Ascending aorta (tissue), 2 donors: ENCODE results near the gene IQGAP2. TPM values are rescaled to one million over a fixed set of nuclear protein-coding genes. Genes with fewer than 3 reads are reported as not detected.

Experiments
- DNase-seq, 2 donors: peaks; one replicate each; pipeline ENCODE4 v3.0.0-alpha.2; 2019; ENCODE audit warnings: low spot score in 2 of 2
- H3K27ac ChIP-seq, 2 donors: fragments of 200-600 bp; sonication (generic); one replicate each; pipeline ENCODE4 v1.5.1; 2016 to 2017; ENCODE audit warnings: mild to moderate bottlenecking in 1 of 2
- H3K27me3 ChIP-seq: fragments of 200-600 bp; sonication (generic); one replicate; pipeline ENCODE4 v1.5.1; 2017
- H3K36me3 ChIP-seq, 2 donors: fragments of 200-600 bp; sonication (generic); one replicate each; pipeline ENCODE4 v1.5.1; 2016
- H3K4me1 ChIP-seq, 2 donors: fragments of 200-600 bp; sonication (generic); one replicate each; pipeline ENCODE4 v1.5.1; 2016 to 2017; ENCODE audit warnings: mild to moderate bottlenecking in 1 of 2
- H3K4me3 ChIP-seq, 2 donors: fragments of 200-600 bp; sonication (generic); one replicate each; pipeline ENCODE4 v1.5.1; 2016 to 2017; ENCODE audit warnings: mild to moderate bottlenecking in 1 of 2
- H3K9me3 ChIP-seq, 2 donors: fragments of 200-600 bp; sonication (generic); one replicate each; pipeline ENCODE4 v1.5.1; 2016
- intact Hi-C: fragments of 100-400 bp; cut with DNase I; formaldehyde crosslinking; loops from one replicate; pipeline ENCODE4 v1.15.1; 2023
- total RNA-seq: library from RNA; depleted of rRNA; stranded (reverse); fragments of >200 nt; gene quantifications from one replicate; pipeline ENCODE4 v1.1.0, GENCODE V29; 2016
- TF ChIP-seq, protein P1 (sequence below), 3 experiments: fragments of 200-600 bp in 2 of 3; fragments of 450-650 bp in 1 of 3; sonication (generic) in 2 of 3; IDR thresholded peaks; one replicate each; pipeline ENCODE4 v1.5.1; 2016 to 2019; ENCODE audit warnings: antibody characterized with exemption in 3 of 3, mild to moderate bottlenecking in 1 of 3, moderate library complexity in 1 of 3

IQGAP2 gene
- total RNA-seq, 1 donor from 2014 or later, result 19.8 TPM

DNA sequence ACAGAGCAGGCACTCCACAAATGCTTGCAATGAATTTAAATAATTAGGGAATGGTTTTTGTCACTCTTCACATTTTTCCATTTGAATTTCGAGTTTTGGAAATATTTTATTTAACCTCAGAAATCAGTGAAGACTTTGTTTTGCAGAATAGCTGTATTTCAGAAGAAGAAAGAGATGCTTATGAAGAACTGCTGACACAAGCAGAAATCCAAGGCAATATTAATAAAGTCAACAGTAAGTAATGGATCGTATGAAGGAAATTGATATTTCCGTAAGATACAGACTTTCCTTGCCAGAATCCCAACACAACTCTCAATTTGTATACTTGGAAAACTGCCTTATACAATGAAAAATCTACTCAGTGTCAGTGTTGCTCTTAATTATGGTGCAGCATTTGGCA lies 189.6 kb downstream of the IQGAP2 start:
- TF ChIP-seq, protein P1, sequence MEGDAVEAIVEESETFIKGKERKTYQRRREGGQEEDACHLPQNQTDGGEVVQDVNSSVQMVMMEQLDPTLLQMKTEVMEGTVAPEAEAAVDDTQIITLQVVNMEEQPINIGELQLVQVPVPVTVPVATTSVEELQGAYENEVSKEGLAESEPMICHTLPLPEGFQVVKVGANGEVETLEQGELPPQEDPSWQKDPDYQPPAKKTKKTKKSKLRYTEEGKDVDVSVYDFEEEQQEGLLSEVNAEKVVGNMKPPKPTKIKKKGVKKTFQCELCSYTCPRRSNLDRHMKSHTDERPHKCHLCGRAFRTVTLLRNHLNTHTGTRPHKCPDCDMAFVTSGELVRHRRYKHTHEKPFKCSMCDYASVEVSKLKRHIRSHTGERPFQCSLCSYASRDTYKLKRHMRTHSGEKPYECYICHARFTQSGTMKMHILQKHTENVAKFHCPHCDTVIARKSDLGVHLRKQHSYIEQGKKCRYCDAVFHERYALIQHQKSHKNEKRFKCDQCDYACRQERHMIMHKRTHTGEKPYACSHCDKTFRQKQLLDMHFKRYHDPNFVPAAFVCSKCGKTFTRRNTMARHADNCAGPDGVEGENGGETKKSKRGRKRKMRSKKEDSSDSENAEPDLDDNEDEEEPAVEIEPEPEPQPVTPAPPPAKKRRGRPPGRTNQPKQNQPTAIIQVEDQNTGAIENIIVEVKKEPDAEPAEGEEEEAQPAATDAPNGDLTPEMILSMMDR (IDR thresholded peaks at IDR 0.05), result no peak
- H3K27me3 ChIP-seq, result no peaks in the 10 kb centered on the region
- no peaks in the 10 kb centered on the region for H3K4me1 ChIP-seq
- H3K36me3 ChIP-seq, result no peaks in the 10 kb centered on the region
- H3K4me3 ChIP-seq, result no peak overlapping the region
- no peaks in the 10 kb centered on the region for H3K9me3 ChIP-seq
- DNase-seq, result no peak
- intact Hi-C loops, result no loop called here
- no peak overlapping the region for H3K27ac ChIP-seq

- H3K27me3 ChIP-seq, result no peaks in the 10 kb centered on the region
- H3K27ac ChIP-seq, result no peak overlapping the region
- no peak overlapping the region for H3K4me3 ChIP-seq
- no peaks in the 10 kb centered on the region for H3K4me1 ChIP-seq
- no peak for DNase-seq
- H3K36me3 ChIP-seq, result no peaks in the 10 kb centered on the region
- TF ChIP-seq, protein P1 (IDR thresholded peaks at IDR 0.05), result no peak
- intact Hi-C loops, result no loop called here
- no peaks in the 10 kb centered on the region for H3K9me3 ChIP-seq
These were observed 191.0 kb downstream of the IQGAP2 start for GRCh38 chr5:76594107-76594506.

- intact Hi-C loops, result no loop called here
- Histone ChIP-seq H3K27ac (no peak overlapping the region), H3K4me1 (no peaks in the 10 kb centered on the region), H3K4me3 (no peak overlapping the region), H3K9me3 (no peaks in the 10 kb centered on the region), H3K36me3 (no peaks in the 10 kb centered on the region), H3K27me3 (no peaks in the 10 kb centered on the region)
- TF ChIP-seq, protein P1 (IDR thresholded peaks at IDR 0.05), result no peak
- no peak for DNase-seq
These were observed 192.8 kb downstream of the IQGAP2 start for GRCh38 chr5:76595755-76596481.

DNA sequence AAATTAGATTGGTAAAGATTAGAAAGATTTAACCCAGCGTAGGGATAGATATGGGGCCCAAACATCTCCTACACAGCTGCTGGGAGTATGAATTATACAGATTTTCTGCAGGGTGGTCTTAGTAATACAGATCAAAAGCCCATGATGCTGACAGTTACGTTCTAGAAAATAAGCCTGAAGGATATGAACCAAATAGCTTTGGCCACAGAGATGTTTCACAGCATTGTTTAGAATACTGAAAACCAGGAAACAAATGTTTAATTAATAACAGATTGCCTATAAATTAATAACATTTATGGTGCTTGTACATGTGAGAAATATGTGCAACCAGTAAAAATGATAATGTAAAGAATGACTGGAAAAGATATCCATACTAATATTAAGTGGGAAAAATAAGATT lies 195.4 kb downstream of the IQGAP2 start:
- Histone ChIP-seq H3K27me3 (no peaks in the 10 kb centered on the region), H3K9me3 (no peaks in the 10 kb centered on the region), H3K4me3 (no peak overlapping the region), H3K36me3 (no peaks in the 10 kb centered on the region), H3K4me1 (no peaks in the 10 kb centered on the region), H3K27ac (no peak overlapping the region)
- TF ChIP-seq, protein P1 (IDR thresholded peaks at IDR 0.05), result no peak
- no peak for DNase-seq
- intact Hi-C loops, result no loop called here

- intact Hi-C loops, result loop anchor here (1.0 kb wide), 1 partner anchor 416 kb away; no protein-coding TSS in a partner anchor
- no peaks in the 10 kb centered on the region for H3K4me1 ChIP-seq
These were observed 197.6 kb downstream of the IQGAP2 start for GRCh38 chr5:76600716-76601115.

More at GRCh38 chr5:76600716-76601115, 197.6 kb downstream of the IQGAP2 start:
- Histone ChIP-seq H3K9me3 (no peaks in the 10 kb centered on the region), H3K36me3 (no peaks in the 10 kb centered on the region), H3K4me3 (no peak overlapping the region), H3K27me3 (no peaks in the 10 kb centered on the region), H3K27ac (no peak overlapping the region)
- TF ChIP-seq, protein P1 (IDR thresholded peaks at IDR 0.05), result no peak
- no peak for DNase-seq
